ENCODE measurements around the gene SH3YL1. TPM values are rescaled to one million over a fixed set of nuclear protein-coding genes. Genes with fewer than 3 reads are reported as not detected.

Gene SH3YL1
- polyA plus RNA-seq, 1 of the 3 experiments (the other 2 are of a cell fraction): 22.7 TPM

DNA sequence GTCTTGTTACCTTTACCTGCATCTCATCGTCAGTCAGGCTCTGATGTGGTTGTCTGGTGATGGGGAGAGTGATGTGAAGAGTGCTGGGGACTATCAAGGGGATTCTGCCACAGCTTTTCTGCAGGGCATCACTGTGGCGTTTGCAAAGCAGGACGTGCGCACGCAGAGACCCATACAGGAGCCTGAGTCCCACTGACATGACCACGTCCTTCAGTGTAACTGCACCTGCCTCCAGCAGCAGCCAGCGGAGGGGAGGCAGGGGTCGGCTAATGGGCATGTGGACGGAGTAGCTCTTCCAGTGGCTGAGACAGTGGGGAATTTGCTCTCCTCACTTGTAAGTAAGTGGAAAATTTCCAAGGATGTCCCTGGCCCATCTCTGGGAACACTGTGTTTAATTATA is 17.5 kb upstream of the SH3YL1 start:
- DNase-seq: no peak
- Histone ChIP-seq H3K79me2 (ENCODE audit: insufficient read depth) (peaks cover 18% of the 10 kb centered on the region; the same call in 1 of the 2 replicates), H3K9ac (no peak overlapping the region), H3K27me3 (ENCODE audit: insufficient read depth) (no peaks in the 10 kb centered on the region; the same call in 1 of the 2 replicates), H3K4me1 (ENCODE audit: control insufficient read depth in 1 of 2, insufficient read depth in 2 of 2, low read depth in 1 of 2, low read length in 1 of 2) (no peaks in the 10 kb centered on the region), H3K4me3 (ENCODE audit: low read depth in 2 of 2, low read length in 1 of 2) (no peak overlapping the region), H3K36me3 (replicated peaks in 1 of 2; ENCODE audit: control insufficient read depth in 1 of 2, insufficient read depth in 2 of 2, low read length in 1 of 2) (peaks cover 38 to 68% of the 10 kb centered on the region in 2 experiments), H3F3A (replicated peaks; ENCODE audit: insufficient read depth) (peaks cover 6% of the 10 kb centered on the region), H2AFZ (ENCODE audit: low read depth) (no peak overlapping the region), H3K27ac (ENCODE audit: low read depth in 2 of 2, low read length in 1 of 2) (no peak overlapping the region), H3K4me2 (no peak overlapping the region), H3K9me2 (no peaks in the 10 kb centered on the region), H4K20me1 (ENCODE audit: insufficient read depth) (no peaks in the 10 kb centered on the region), H3K9me3 (no peaks in the 10 kb centered on the region)
- TF ChIP-seq JUND (IDR thresholded peaks at IDR 0.05): no peak
- TF ChIP-seq, protein P1, sequence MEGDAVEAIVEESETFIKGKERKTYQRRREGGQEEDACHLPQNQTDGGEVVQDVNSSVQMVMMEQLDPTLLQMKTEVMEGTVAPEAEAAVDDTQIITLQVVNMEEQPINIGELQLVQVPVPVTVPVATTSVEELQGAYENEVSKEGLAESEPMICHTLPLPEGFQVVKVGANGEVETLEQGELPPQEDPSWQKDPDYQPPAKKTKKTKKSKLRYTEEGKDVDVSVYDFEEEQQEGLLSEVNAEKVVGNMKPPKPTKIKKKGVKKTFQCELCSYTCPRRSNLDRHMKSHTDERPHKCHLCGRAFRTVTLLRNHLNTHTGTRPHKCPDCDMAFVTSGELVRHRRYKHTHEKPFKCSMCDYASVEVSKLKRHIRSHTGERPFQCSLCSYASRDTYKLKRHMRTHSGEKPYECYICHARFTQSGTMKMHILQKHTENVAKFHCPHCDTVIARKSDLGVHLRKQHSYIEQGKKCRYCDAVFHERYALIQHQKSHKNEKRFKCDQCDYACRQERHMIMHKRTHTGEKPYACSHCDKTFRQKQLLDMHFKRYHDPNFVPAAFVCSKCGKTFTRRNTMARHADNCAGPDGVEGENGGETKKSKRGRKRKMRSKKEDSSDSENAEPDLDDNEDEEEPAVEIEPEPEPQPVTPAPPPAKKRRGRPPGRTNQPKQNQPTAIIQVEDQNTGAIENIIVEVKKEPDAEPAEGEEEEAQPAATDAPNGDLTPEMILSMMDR (IDR thresholded peaks at IDR 0.05): no peak
- TF ChIP-seq YY1 (IDR thresholded peaks at IDR 0.05; ENCODE audit: low read depth): no peak
- no peak for TF ChIP-seq ELF1 (IDR thresholded peaks at IDR 0.05)
- TF ChIP-seq TAF1 (IDR thresholded peaks at IDR 0.05; ENCODE audit: borderline replicate concordance, low read depth, low read length): no peak
- WGBS (ENCODE audit: low lambda C conversion rate): 95% methylated on average over 9 of the region's 9 CpGs
- CTCF ChIA-PET: interaction anchor here (1.1 to 1.7 kb wide), 2 partner anchors 9 to 10 kb away, joined by 3 to 8 read pairs; no protein-coding TSS in a partner anchor
- POLR2A ChIA-PET: no interaction called here

- Histone ChIP-seq H3K27me3 (ENCODE audit: insufficient read depth) (no peaks in the 10 kb centered on the region), H3K27ac (ENCODE audit: low read depth in 2 of 2, low read length in 1 of 2) (no peak overlapping the region), H3K9me3 (no peaks in the 10 kb centered on the region), H3K9ac (no peak overlapping the region), H2AFZ (ENCODE audit: low read depth) (no peak overlapping the region), H3K4me3 (ENCODE audit: low read depth in 2 of 2, low read length in 1 of 2) (no peak overlapping the region), H3F3A (replicated peaks; ENCODE audit: insufficient read depth) (peaks cover 6% of the 10 kb centered on the region), H3K36me3 (replicated peaks in 1 of 2; ENCODE audit: control insufficient read depth in 1 of 2, insufficient read depth in 2 of 2, low read length in 1 of 2) (peaks cover 42 to 75% of the 10 kb centered on the region in 2 experiments), H3K4me1 (ENCODE audit: control insufficient read depth in 1 of 2, insufficient read depth in 2 of 2, low read depth in 1 of 2, low read length in 1 of 2) (no peaks in the 10 kb centered on the region), H3K79me2 (ENCODE audit: insufficient read depth) (peaks cover 25% of the 10 kb centered on the region; the same call in 1 of the 2 replicates), H3K4me2 (no peak overlapping the region), H3K9me2 (no peaks in the 10 kb centered on the region), H4K20me1 (ENCODE audit: insufficient read depth) (0 out of 2 replicates have a peak, but pooled peaks cover under 1% of the 10 kb centered on the region)
- ChIA-PET CTCF (interaction anchor here (1.1 to 1.7 kb wide), 2 partner anchors 9 to 10 kb away, joined by 3 to 8 read pairs; no protein-coding TSS in a partner anchor), POLR2A (no interaction called here)
- TF ChIP-seq REST (IDR thresholded peaks at IDR 0.05; ENCODE audit: low read depth, low read length) (no peak), EZH2phosphoT487 (IDR thresholded peaks at IDR 0.05; ENCODE audit: borderline replicate concordance, low read depth) (no peak), EP300 (IDR thresholded peaks at IDR 0.05; ENCODE audit: borderline replicate concordance in 1 of 2, low read depth in 1 of 2, low read length in 1 of 2) (no peak), TEAD4 (IDR thresholded peaks at IDR 0.05; ENCODE audit: borderline replicate concordance, insufficient read depth) (no peak), RFX5 (IDR thresholded peaks at IDR 0.05; ENCODE audit: low read length) (no peak), RCOR1 (IDR thresholded peaks at IDR 0.05; ENCODE audit: low read length) (no peak), TAF1 (IDR thresholded peaks at IDR 0.05; ENCODE audit: borderline replicate concordance, low read depth, low read length) (no peak), SMC3 (IDR thresholded peaks at IDR 0.05; ENCODE audit: low read depth, low read length) (no peak), RXRA (IDR thresholded peaks at IDR 0.05; ENCODE audit: borderline replicate concordance, low read depth) (no peak)
- TF ChIP-seq, protein P2, sequence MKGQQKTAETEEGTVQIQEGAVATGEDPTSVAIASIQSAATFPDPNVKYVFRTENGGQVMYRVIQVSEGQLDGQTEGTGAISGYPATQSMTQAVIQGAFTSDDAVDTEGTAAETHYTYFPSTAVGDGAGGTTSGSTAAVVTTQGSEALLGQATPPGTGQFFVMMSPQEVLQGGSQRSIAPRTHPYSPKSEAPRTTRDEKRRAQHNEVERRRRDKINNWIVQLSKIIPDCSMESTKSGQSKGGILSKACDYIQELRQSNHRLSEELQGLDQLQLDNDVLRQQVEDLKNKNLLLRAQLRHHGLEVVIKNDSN (IDR thresholded peaks at IDR 0.05; ENCODE audit: borderline replicate concordance, low read depth): no peak
- no peak for DNase-seq
- 98% methylated on average over 7 of the region's 7 CpGs for WGBS (ENCODE audit: low lambda C conversion rate)
These were observed 16.8 kb upstream of the SH3YL1 start for GRCh38 chr2:280650-281110.

Measured in SK-N-SH (cell line).